RPMI7951 (cell line): ENCODE data around the gene SYF2. TPM values are rescaled to one million over a fixed set of nuclear protein-coding genes. Genes with fewer than 3 reads are reported as not detected.
"Not testable (repeated sequence)": the region's sequence is repeated elsewhere in the genome, so short reads cannot be mapped to it uniquely, and the experiment has no call there.

Source experiments
- DNase-seq: peaks from one replicate; pipeline ENCODE4 v3.0.0-alpha.2; 2012; ENCODE audit warnings: low read depth
- total RNA-seq: library from RNA; depleted of rRNA; stranded (reverse); fragments of >200 nt; shearing (Covaris generic); gene quantifications from 2 replicates; pipeline ENCODE4 v1.2.3, GENCODE V29; 2014; rRNA removed

SYF2 gene
- 58.1 and 66.8 TPM in 2 replicates for total RNA-seq

DNA sequence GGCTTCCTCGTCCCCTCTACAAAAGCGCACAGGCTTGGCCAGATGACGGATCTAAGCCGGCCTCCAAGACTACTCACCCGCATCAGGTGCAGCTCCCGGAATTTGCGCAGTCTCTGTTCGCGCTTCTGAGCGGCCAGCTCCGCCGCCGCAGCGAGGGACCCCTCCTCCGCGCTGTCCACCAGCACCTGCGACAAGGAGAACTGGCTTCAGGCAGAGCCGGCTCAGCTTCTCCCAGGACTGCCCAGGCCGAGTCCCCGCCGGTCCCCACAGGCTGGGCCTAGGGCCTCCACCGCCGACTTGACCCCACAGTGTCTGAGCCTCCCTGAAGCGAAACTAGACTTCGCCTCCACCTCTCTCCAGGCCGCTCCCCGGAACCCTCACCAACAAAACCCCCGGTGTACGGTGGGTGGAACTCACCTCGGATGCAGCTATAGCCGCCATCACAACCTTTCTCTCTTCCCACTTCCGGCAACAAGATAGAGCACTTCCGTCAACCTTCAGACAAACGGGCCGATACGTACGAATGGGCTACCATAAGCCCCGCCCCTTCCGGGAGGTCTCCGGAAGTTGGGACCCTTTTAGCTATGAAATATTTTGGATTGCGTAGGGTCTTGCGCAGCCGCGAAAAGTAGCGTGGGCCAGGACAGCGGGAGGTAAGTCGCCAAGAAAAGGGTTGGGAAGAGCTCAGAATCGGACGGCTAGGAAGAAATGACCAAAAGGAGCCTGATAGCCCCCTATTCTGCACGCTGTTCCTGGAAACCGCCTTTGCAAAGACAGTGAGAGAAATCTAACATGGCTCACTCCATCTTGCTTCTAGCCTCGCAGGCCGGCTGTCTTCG lies at the start of gene SYF2:
TSS of gene SYF2 (minus strand) at position 476 of the 839 bp plus-strand sequence. CDS start at position 441, 35 bp downstream.
- peak; percentile 92 for DNase-seq

DNA sequence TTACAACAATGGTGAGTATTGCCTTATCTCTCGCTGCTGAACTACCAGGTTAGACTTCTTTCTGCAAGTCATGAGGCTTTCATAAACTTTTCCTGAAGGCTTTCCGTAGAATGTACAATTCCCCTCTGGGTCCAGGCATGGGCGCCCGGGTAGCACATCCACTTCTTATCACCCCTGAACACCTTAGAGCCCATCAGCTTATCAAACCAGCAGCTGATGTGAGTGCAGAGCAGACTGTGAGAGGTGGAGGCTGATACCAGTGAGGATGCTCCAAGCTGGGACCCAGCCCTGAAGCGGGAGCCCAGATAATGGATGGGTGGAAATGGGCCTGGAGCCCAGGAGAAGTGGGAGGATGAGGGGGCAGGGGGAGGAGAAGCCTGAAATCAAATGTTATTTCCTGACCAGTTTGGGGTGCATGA lies 47.4 kb upstream of the SYF2 start:
- not testable (repeated sequence) for DNase-seq

DNA sequence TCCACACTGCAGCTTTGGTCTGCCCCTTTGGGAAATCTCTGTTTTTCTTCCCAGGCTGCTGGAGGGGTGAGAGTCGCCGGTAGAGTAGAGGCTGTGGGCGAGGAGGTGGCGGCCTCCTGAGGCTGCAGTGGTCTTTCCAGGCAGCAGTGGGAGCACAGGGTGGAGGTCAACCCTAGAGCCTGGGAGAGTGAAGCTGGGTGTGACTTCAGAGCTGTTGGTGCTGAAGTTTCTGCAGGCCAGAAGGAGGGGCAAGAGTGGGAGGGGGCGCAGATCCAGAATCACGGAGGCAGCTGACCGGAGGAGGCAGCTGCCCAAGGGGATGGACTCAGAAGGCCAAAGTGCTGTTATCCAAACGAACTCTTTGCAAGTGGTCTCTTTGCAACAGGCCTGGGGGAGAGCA lies 46.5 kb upstream of the SYF2 start:
- not testable (repeated sequence) for DNase-seq

DNA sequence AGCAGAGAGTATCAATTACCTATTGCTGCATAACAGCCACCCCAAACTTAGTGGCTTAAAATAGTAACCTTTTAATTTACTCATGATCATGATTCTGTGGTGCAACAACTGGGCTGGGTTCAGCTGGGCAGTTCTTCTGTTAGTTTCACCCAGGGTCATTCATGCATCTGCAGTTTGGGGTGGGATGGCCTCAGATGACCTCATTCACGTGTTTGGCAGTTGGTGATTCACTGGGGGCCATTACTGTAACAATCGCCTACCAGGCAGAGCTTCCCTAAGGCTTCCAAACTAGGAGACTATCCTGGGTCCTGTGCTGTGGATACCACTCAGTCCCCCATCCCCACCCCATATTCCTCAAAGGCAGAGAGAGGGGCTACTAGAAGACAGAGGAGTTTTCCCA lies 46.1 kb upstream of the SYF2 start:
- DNase-seq, result not testable (repeated sequence)

DNA sequence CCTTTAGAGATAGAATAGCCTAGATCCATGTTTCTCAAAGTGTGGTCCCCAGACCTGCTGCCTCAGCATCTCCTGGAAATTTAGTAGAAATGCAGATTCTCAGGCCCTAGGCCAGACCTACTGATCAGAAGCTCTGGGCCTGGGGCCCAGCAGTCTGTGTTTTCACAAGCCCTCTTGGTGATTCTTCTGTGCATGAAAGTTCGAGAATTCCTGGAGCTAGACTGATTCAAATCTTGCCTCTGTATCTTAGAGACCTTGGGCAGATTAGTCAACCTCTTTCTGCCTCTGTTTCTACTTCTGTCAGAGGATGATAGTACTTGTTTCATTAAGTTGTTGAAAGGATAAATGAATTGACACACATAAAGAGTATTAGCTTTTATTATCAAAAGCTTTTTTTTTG lies 45.0 kb upstream of the SYF2 start:
- DNase-seq, result not testable (repeated sequence)

DNA sequence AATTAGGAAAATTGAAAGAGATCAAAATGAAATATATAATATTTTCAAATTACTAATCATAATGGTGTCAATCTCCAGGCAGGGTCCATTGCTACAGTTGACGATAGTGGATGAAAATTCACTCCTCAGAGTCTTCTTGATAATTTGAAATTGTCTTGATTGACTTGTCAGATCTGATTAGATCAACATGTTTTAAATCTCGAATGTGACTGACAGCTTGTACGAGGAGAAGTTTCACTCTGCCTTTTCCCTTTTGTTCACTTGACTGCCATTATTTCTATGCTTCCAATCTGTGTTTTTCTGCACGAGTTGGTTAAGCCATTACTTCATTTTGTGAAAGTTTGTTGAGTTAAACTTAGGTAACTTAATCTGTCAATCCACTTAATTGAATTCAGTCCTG lies 43.3 kb upstream of the SYF2 start:
- not testable (repeated sequence) for DNase-seq

DNA sequence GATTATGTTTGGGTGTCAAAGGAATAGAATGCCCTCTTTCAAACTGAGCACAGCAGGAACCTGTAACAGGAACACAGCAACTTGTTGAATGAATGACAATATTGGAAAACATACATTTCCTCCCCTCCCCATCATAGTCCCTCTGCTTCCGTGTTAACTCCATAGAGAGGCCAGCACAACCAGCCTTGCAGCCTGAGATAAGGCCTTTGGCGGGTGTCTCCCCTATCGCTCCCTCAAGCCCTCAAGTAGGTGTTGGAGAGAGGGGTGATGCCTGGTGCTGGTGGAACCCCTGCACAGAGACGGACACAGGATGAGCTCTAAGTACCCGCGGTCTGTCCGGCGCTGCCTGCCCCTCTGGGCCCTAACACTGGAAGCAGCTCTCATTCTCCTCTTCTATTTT lies 39.9 kb upstream of the SYF2 start, which contains the start of gene RHD:
TSS of gene RHD (plus strand) at position 272 of the 400 bp plus-strand sequence. CDS start at position 311, 39 bp downstream.
- DNase-seq, result not testable (repeated sequence)

DNA sequence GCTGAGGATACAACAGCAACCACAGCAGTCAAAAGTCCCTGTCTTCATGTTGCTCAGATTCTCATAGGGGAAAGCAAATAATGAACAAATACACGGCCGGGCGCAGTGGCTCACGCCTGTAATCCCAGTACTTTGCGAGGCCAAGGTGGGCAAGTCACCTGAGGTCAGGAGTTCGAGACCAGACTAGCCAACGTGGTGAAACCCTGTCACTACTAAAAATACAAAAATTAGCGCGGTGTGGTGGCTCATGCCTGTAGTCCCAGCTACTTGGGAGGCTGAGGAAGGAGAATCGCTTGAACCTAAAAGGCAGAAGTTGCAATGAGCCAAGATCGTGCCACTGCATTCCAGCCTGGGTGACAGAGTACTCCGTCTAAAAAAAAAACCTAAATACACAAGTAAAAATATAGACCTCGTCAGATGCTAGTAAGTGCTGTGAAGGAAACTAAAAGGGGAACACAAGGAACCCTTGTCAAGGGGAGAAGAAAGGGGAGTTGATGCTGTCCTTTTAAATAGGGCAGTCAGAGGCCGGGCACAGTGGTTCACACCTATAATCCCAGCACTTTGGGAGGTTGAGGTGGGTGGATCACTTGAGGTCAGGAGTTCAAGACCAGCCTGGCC lies 36.0 kb upstream of the SYF2 start:
- not testable (repeated sequence) for DNase-seq

DNA sequence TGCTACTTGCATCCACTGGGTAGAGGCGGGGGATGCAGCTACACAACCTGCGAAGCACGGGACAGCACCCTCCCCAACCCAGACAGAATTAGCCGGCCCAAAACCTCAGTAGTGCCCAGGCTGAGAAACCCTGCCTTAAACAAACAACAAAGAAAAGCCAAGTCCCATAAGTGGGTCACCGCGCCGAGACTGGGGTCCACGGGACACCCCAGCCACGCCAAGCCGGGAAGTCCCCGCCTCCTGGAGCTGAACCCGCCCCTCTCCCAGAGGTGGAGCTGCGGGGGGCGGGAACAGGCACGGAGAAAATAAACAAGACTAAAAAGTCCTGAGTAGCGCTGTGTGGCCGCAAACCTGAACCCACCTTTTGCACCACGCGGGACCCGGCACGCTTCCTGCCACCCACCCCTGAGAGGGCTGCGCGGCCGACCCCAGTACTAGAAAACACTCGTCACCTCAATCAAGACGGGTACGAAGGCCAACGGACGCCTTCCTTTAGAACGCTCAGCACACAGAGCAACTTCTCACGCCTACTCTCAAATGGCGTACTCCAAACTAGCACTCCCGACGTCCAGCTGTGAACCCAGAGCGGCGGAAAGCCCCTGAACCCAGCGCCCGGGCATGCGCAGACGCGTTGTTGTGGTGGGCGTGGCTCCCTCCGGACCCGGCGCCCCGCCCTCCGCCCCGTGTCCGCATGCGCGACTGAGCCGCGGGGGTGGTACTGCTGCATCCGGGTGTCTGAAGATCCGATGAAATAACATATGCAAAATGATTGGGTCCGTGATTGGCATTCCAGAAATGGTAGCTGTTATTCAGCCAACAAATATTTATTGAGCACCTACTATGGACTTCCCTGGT lies 35.2 kb upstream of the SYF2 start:
- peak; percentile 54 for DNase-seq

DNA sequence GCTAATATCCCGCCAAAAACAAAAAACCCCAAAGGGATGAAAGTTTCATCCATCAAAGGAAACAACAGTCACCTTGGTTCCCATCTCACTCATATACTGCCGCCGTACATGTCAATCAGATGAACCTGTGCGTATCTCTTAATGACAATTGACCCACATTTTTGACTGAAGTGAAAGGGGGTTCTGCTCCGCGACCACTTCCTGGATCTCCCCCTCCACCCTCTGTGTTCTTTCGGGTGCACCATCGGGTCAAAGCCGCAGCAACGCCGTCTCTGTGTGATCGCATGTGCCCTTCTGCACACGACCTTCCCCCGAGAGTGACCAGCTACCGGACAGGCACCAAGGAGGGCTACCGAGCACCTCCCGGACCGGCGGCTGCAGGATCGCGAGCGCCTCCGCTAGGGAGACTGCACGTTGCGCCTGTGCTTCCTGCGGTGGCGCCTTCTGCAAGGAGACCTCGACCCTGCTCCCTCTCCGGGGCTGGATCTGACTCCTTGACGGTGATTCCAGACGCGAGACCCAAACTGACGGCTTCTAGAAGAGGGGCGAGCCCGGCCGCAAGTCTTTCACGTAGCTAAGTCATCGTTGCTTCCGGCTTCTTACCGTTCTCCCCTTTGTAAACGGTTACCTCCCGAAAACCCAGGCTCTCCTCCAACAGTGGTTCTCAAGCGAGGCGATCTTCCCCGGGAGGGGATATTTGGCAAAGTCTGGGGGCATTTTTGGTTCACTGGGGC lies 34.4 kb upstream of the SYF2 start:
- DNase-seq, result not testable (repeated sequence)

DNA sequence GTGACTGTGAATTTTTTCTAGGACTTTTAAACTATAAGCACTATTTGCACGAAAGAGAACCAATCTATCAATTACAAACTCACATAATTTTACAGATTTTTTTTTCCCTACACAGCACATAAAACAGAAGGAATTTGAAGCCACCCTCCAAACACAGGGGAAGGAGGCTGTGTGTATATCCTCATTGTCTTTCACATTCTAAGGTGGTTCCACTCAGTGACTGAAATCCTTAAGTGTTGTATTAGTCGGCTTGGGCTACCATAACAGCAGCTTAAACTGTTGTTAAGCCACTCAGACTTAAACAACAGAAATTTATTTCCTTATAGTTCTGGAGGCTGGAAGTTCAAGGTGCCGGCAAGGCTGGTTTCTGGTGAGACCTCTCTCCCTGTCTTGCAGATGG lies 28.0 kb upstream of the SYF2 start:
- DNase-seq, result not testable (repeated sequence)

DNA sequence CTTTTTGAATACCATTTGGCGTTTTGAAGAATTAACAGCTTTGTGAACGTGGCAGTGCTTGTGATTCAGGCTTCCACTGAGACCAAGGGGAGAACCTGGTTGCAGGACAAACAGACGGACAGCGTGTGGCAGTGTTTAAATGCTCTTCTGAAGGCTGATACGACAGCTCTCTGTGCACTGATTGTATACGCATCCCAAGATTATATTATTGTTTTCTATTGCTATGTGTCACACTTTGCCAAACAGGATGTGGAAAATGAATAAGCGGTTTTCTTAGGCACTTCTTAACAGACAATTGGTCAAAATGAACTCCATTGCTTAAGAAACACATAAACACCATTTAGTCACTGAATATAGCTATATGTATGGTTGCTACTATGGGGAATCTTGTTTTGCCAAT lies 27.5 kb upstream of the SYF2 start:
- DNase-seq, result peak; percentile 31

DNA sequence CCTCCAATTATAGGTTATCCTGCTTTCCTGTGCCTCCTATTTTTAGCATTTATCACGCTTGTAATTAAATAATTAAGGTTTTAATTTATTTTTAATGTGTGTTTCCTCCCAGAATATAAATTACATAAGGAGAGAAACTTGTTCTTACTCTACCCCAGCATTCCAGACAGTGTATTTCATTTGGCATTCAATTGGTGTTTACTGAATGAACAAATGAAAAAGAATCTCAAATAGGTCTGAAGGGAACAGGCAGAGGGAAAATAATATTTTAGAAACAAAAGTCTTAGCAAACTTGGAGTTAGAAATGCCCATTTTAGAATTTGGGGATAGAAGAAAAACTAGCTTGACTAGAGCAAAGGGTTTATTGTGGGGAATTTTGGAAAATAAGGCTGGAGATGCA lies 24.9 kb upstream of the SYF2 start:
- DNase-seq, result no peak

DNA sequence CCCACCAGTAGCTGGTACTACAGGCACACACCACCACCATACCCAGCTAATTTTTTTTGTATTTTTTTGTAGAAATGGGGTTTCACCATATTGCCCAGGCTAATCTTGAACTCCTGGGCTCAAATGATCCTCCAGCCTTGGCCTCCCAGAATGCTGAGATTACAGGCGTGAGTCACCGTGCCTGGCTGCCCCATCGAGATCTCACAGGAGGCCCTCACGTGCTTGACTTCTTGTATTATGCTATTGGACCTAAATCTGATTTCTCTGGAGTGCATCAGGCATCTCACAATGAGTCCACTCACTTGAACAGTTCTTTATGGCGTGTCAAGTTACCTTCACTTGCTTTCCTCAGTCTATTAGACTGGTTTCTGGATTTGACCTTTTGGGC lies 24.3 kb upstream of the SYF2 start:
- DNase-seq, result no peak

DNA sequence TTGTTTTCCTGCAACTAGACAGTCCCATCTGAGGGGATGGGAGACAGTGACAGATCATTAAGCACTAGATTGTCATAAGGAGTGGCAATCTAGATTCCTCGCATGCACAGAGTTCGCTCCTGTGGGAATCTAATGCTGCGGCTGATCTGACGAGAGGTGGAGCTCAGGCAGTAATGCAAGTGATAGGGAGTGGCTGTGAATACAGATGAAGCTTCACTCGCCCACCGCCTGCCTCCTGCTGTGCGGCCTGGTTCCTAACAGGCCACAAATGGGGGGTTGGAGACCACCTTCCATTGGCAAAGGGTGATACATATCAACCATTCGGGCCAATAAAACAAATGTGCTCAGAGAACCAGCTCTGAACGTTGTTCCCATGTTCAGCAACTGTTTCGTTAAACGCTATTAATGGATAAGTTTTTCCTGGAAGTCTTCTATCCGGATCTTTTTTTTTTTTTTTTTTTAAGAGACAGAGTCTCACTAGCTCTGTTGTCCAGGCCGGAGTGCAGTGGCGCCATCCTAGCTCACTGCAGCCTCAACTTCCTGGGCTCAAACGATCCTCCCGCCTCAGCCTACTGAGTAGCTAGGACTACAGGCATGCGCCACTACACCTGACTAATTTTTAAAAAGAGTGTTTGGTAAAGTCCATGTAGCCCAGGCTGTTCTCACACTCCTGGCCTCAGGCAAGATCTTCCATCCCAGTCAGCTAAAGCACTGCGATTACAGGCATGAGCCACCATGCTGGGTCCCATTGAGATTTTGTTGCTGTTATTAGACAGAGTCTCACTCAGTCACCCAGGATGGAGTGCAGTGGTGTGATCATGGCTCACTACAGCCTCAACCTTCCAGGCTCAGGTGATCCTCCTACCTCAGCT lies 23.6 kb upstream of the SYF2 start:
- DNase-seq, result no peak

DNA sequence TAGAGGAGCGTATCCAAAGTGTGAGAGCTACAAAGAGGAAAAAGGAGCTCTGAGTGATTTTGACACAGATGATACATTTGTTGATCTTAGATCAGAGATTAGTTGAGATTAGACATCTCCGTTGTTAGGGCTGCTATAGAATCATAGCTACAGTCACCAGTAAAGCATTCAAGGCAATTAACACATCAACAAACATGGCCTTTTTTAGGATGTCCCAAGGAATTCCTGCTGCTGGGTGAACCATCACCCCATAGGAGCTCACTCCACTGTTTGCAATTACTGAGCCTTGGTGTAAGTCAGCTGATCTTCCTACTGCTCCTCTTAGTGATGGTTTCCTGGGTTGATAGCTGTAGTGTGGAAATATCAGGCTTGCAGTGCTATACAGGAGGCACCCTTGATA lies 21.6 kb upstream of the SYF2 start:
- peak; percentile 65 for DNase-seq

DNA sequence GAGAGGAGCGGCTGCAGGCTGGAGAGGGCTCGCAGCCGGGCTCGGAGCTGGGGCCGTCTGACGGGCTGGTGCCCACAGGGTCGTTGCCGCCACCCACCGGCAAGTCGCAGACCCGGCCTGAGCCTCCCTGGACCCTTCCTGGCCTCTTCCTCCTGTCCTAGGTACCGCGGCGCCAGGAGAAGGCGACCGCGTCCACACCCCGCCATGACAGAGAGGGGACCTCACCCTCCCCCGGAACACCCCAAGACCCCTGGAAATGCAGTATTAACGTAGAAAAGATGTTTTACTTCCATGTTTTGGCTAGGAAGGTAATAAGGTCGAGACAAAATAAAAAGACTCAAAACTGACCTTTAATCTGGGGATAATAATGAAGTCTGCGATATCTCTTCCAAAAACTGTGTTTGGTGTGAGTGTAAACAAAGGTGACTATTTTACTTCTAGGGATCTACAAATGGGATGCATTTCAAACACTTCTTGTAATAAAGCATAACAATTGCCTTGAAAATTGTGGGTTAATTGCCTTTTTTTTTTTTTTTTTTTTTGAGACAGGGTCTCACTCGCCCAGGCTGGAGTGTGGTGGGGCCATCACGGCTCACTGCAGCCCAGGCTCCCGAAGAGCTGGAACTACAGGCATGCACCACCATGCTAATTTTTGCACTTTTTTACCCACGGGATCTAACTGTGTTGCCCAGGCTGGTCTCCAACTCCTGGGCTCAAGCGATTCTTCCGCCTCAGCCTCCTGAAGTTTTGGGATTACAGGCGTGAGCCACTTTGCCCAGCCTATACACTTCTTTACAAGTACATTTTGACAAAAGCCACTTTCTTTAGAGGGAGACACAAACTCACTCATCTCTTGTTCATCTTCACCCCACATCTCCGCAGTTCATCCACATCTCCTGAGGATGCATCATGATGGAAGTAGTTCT lies 15.8 kb upstream of the SYF2 start:
- DNase-seq, result no peak

DNA sequence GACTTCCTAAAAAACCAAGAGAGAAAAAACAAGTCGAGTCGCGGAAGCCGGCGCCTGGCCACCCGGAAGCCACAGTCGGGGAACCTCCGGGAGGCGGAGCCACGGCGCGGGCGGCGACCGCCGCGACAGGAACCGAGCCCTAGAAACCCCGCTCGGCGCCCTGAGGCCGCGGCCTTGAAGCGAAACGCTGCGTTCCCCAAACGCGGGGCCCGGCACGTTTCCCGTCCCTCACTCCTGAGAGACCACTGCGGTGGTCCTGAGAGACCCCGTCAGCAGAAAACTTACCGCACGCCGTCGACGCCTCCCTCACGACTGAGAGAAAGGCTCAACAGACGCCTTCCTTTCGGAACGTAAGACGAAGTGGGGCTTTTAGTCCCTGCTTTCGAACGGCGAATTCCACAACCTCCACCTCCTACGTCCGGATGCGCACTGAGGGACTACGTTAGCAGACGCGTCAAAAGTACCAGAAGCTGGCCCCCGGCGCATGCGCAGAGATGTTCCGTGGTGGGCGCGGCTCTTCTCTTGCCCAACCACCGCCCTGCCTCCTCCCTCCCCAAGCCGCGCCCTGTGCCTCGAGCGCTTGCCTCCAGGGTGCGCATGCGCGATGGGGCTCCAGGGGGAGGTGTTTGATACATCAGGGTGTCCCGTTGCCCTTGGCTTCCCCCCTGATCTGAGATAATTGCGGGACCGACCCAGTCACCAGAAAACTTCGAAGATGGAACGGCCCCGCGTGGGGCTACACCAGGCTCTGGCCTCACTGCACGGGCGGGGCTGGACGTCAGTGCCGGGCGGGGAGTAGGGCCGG lies 14.9 kb upstream of the SYF2 start, which contains the start of gene RSRP1:
TSS of gene RSRP1 (minus strand) at position 431 of the 805 bp plus-strand sequence. CDS start 491 bp downstream, outside the sequence.
- DNase-seq, result peak; percentile 96
